Activated CD8-positive, alpha-beta T cell treated with anti-CD3 and anti-CD28 coated beads for 36 hours (primary cell): ENCODE results near the gene SERAC1. TPM values are rescaled to one million over a fixed set of nuclear protein-coding genes. Genes with fewer than 3 reads are reported as not detected.
A peak's percentile ranks its signal among the peaks of the same experiment; 100 is the strongest.

Experiments used
- ATAC-seq: fragments of 200-7000 bp; cut with Tn5 transposase; one replicate; pipeline ENCODE4 v1.10.0; 2021; ENCODE audit warnings: mild to moderate bottlenecking, moderate library complexity
- CTCF ChIA-PET: fragments of 350-600 bp; sonication (Branson Sonifier 250); formaldehyde crosslinking; loops from one replicate; lab custom pipeline; 2021; ENCODE audit warnings: antibody characterized with exemption; lab: Charles Lee
- POLR2A ChIA-PET: fragments of 350-600 bp; sonication (Branson Sonifier 250); formaldehyde crosslinking; loops from one replicate; lab custom pipeline; 2021; ENCODE audit warnings: antibody characterized with exemption; lab: Charles Lee
- DNase-seq: peaks from one replicate; pipeline ENCODE4 v3.0.0-alpha.2; 2020
- H3K27ac Mint-ChIP-seq: one replicate; pipeline ENCODE4 v1.8.0; 2021; ENCODE audit warnings: mild to moderate bottlenecking, mixed read lengths
- H3K27me3 Mint-ChIP-seq: one replicate; pipeline ENCODE4 v1.8.0; 2021; ENCODE audit warnings: mixed read lengths
- H3K36me3 Mint-ChIP-seq: one replicate; pipeline ENCODE4 v1.8.0; 2021; ENCODE audit warnings: low read depth, mixed read lengths
- H3K4me1 Mint-ChIP-seq: one replicate; pipeline ENCODE4 v1.8.0; 2021; ENCODE audit warnings: low read depth, mixed read lengths
- H3K4me3 Mint-ChIP-seq: one replicate; pipeline ENCODE4 v1.8.0; 2021; ENCODE audit warnings: mild to moderate bottlenecking, moderate library complexity, mixed read lengths
- H3K9me3 Mint-ChIP-seq: one replicate; pipeline ENCODE4 v1.8.0; 2021; ENCODE audit warnings: mixed read lengths
- intact Hi-C: fragments of 100-400 bp; cut with micrococcal nuclease; formaldehyde crosslinking; loops from one replicate; pipeline ENCODE4 v1.10.0; 2022
- total RNA-seq, 2 experiments: library from RNA; stranded (reverse); gene quantifications; one replicate each; pipeline ENCODE4 v1.2.3, GENCODE V29; 2021
- TF ChIP-seq, protein P1 (sequence below): fragments of 200-600 bp; IDR thresholded peaks from one replicate; pipeline ENCODE4 v1.8.0; 2022; ENCODE audit warnings: antibody characterized with exemption, mild to moderate bottlenecking

SERAC1 gene
- total RNA-seq, 2 experiments from 2014 or later = 4.2 to 5.4 TPM

DNA sequence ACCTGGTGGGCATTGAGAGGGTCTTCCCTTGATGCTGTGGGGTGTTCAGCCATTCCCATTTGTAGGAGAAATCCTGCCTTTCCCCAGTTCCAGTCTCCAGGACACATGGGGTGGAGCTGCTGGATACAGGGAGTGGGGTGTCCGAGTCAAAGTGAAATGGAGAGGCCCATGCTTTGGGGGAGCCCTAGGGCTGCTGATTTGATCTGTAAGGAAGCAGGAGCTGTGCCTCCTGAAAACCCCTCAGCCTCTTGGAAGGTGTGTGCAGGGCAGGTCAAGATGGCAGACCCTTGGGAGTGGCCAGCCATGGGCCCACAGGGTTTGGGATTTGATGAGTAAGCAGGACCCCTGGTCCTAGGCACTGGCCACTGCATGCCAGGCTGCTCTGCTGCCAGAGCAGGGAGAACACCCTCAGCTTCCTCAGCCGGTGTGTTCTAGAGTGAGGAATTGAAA is 82.0 kb downstream of the SERAC1 start:
- H3K9me3 Mint-ChIP-seq = no peaks in the 10 kb centered on the region
- H3K27ac Mint-ChIP-seq = no peak overlapping the region
- no peak overlapping the region for H3K4me3 Mint-ChIP-seq
- TF ChIP-seq, protein P1, sequence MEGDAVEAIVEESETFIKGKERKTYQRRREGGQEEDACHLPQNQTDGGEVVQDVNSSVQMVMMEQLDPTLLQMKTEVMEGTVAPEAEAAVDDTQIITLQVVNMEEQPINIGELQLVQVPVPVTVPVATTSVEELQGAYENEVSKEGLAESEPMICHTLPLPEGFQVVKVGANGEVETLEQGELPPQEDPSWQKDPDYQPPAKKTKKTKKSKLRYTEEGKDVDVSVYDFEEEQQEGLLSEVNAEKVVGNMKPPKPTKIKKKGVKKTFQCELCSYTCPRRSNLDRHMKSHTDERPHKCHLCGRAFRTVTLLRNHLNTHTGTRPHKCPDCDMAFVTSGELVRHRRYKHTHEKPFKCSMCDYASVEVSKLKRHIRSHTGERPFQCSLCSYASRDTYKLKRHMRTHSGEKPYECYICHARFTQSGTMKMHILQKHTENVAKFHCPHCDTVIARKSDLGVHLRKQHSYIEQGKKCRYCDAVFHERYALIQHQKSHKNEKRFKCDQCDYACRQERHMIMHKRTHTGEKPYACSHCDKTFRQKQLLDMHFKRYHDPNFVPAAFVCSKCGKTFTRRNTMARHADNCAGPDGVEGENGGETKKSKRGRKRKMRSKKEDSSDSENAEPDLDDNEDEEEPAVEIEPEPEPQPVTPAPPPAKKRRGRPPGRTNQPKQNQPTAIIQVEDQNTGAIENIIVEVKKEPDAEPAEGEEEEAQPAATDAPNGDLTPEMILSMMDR = no peak
- no peaks in the 10 kb centered on the region for H3K4me1 Mint-ChIP-seq
- ATAC-seq (peak; percentile 34), DNase-seq (no peak)
- H3K36me3 Mint-ChIP-seq = peaks cover 33% of the 10 kb centered on the region
- H3K27me3 Mint-ChIP-seq = no peaks in the 10 kb centered on the region
- intact Hi-C loops = no loop called here
- ChIA-PET CTCF (interaction anchor here (0.9 kb wide), 1 partner anchor 58 kb away, joined by 3 read pairs; no protein-coding TSS in a partner anchor), POLR2A (no interaction called here)

DNA sequence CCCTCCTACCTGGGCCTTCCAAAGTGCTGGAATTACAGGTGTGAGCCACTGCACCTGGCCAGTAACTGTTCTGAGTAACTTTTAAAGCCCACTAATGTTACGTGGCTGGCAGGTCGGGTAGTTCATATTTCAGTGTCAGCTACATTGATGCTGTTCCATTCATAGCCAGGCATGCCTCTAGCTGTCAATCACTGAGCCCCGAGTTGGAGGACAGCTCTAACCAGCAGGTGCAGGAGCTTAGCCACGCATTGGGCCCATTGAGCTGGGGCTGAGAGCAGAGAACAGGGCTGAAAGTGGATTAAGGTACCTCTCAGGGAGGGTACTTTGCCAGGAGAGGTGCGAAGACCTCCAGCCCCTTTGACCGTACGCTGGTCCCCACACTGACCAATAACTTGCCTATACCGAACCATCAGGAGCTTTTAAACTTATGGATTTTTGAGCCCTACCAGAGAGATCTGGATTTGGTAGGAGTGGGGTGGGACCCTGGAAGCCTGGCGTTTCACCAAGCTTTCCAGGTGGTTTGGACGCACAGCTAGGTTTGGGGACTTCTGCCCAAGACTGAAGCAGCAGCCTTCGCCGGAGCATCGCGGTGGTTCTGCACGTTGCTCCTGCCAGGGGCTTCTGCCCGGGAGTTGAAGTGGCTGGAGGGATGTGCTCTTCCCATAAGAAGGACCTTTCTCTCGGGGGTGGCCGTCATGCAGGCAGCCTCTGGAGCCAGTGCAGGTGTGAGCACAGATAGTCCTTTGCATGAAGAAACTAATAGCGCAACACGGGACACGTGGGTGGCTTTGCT is 82.6 kb downstream of the SERAC1 start:
- Mint-ChIP-seq H3K36me3 (peaks cover 36% of the 10 kb centered on the region), H3K4me1 (no peaks in the 10 kb centered on the region), H3K4me3 (no peak overlapping the region), H3K9me3 (no peaks in the 10 kb centered on the region), H3K27me3 (no peaks in the 10 kb centered on the region), H3K27ac (no peak overlapping the region)
- intact Hi-C loops = no loop called here
- TF ChIP-seq, protein P1 = no peak
- DNase-seq (no peak), ATAC-seq (no peak)
- ChIA-PET CTCF (interaction anchor here (0.9 kb wide), 1 partner anchor 59 kb away, joined by 3 read pairs; no protein-coding TSS in a partner anchor), POLR2A (no interaction called here)

DNA sequence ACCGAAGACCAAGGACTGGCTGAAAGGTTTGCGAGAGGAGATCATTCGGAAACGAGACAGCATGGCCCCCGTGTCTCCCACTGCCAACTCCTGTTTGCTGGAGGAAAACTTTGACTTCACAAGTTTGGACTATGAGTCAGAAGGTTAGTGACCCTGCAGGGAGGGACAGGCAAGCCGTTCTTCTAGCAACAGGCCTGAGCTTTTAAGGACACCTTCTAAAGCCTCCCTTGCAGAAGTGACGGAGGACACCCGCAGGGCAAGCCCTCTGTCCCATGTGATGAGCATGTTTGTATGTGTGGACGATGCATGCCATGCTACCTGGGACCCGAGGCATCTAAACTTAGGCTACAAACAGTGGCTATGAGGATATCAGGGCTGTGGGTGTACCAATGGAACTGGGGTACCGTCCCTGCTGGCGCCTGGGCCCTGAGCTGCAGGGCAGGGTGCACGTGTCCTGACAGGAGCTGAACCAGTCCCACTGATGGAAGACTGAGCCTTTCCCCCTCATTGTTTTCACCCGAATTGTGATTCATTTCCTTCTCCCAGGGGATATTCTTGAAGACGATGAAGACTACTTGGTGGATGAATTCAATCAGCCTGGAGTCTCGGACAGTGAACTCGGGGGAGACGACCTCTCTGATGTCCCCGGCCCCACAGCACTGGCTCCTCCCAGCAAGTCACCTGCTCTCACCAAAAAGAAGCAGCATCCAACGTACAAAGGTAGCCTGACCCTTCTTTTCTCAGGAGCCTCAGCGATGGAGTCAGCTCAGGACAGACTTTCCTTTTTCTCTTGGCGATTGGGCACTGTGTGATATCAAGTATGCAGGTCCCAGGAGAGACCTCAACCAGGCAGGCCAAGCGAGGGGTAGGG is 84.4 kb downstream of the SERAC1 start:
- no peak for DNase-seq
- Mint-ChIP-seq H3K36me3 (peaks cover 32% of the 10 kb centered on the region), H3K4me3 (no peak overlapping the region), H3K9me3 (no peaks in the 10 kb centered on the region), H3K4me1 (no peaks in the 10 kb centered on the region), H3K27ac (no peak overlapping the region), H3K27me3 (no peaks in the 10 kb centered on the region)
- TF ChIP-seq, protein P1 = no peak
- ChIA-PET POLR2A (no interaction called here), CTCF (interaction anchor here (1.2 to 2.0 kb wide), 2 partner anchors 10 to 12 kb away, joined by 3 to 11 read pairs; no protein-coding TSS in a partner anchor)
- ATAC-seq = no peak
- intact Hi-C loops = no loop called here

DNA sequence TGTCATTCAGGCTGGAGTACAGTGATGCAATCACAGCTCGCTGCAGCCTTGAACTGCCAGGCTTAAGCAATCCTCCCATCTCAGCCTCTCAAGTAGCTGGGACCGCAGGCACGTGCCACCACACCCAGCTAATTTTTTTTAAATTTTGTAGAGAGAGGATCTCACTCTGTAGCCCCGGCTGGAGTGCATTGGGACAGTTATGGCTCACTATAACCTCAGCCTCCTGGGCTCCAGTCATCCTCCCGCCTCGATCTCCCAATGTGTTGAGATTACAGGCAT is 86.5 kb downstream of the SERAC1 start:
- no peaks in the 10 kb centered on the region for H3K4me1 Mint-ChIP-seq
- H3K4me3 Mint-ChIP-seq = no peak overlapping the region
- TF ChIP-seq, protein P1 = no peak
- no peaks in the 10 kb centered on the region for H3K9me3 Mint-ChIP-seq
- ChIA-PET CTCF (interaction anchor here (1.2 to 2.0 kb wide), 2 partner anchors 9 to 56 kb away, joined by 4 to 7 read pairs; no protein-coding TSS in a partner anchor), POLR2A (no interaction called here)
- no peak for ATAC-seq
- DNase-seq = no peak
- intact Hi-C loops = no loop called here
- no peaks in the 10 kb centered on the region for H3K27me3 Mint-ChIP-seq
- H3K36me3 Mint-ChIP-seq = peaks cover 27% of the 10 kb centered on the region
- no peak overlapping the region for H3K27ac Mint-ChIP-seq
